IPS-18c (cell line): ENCODE data around the gene ISYNA1.

Source experiments
- H3K4me3 ChIP-seq: 2 replicates; pipeline ENCODE4 v1.7.0; 2013; ENCODE audit warnings: low read depth, mild to moderate bottlenecking, low read length, moderate library complexity; ENCODE audit not compliant: insufficient read depth
- H3K9me3 ChIP-seq: one replicate; pipeline ENCODE4 v1.6.1; 2013; ENCODE audit warnings: mild to moderate bottlenecking, low read length, moderate library complexity; ENCODE audit not compliant: control insufficient read depth, insufficient read depth

ISYNA1 gene

GRCh38 chr19:18450021-18450930 is 12.3 kb upstream of the ISYNA1 start:
- Histone ChIP-seq H3K9me3 (no peaks in the 10 kb centered on the region), H3K4me3 (no peak overlapping the region)

- no peak overlapping the region for H3K4me3 ChIP-seq
- H3K9me3 ChIP-seq: no peaks in the 10 kb centered on the region
Measured at GRCh38 chr19:18449552-18449951, 11.6 kb upstream of the ISYNA1 start.

- no peak overlapping the region for H3K4me3 ChIP-seq
- H3K9me3 ChIP-seq: no peaks in the 10 kb centered on the region
Measured at GRCh38 chr19:18446811-18447359, 9.0 kb upstream of the ISYNA1 start.

GRCh38 chr19:18446145-18446810 is 8.3 kb upstream of the ISYNA1 start:
- H3K4me3 ChIP-seq: no peak overlapping the region
- H3K9me3 ChIP-seq: no peaks in the 10 kb centered on the region

GRCh38 chr19:18445262-18445948 is 7.5 kb upstream of the ISYNA1 start:
- Histone ChIP-seq H3K9me3 (peaks cover 2% of the 10 kb centered on the region), H3K4me3 (no peak overlapping the region)

GRCh38 chr19:18444513-18444912 is 6.6 kb upstream of the ISYNA1 start:
- Histone ChIP-seq H3K4me3 (no peak overlapping the region), H3K9me3 (peaks cover 2% of the 10 kb centered on the region)

GRCh38 chr19:18443831-18444230 is 5.9 kb upstream of the ISYNA1 start:
- H3K9me3 ChIP-seq: peaks cover 2% of the 10 kb centered on the region
- H3K4me3 ChIP-seq: no peak overlapping the region

GRCh38 chr19:18443406-18443805 is 5.5 kb upstream of the ISYNA1 start:
- Histone ChIP-seq H3K9me3 (peaks cover 2% of the 10 kb centered on the region), H3K4me3 (no peak overlapping the region)

GRCh38 chr19:18442941-18443340 is 5.0 kb upstream of the ISYNA1 start:
- H3K9me3 ChIP-seq: peaks cover 2% of the 10 kb centered on the region
- no peak overlapping the region for H3K4me3 ChIP-seq

GRCh38 chr19:18441804-18442788 is 4.2 kb upstream of the ISYNA1 start:
- Histone ChIP-seq H3K4me3 (no peak overlapping the region), H3K9me3 (peaks cover 2% of the 10 kb centered on the region)

- no peak overlapping the region for H3K4me3 ChIP-seq
Measured at GRCh38 chr19:18440936-18441803, 3.2 kb upstream of the ISYNA1 start.

GRCh38 chr19:18440415-18440877 is 2.5 kb upstream of the ISYNA1 start:
- Histone ChIP-seq H3K9me3 (peaks cover 2% of the 10 kb centered on the region), H3K4me3 (no peak overlapping the region)

More at GRCh38 chr19:18440936-18441803, 3.2 kb upstream of the ISYNA1 start:
- H3K9me3 ChIP-seq: peaks cover 2% of the 10 kb centered on the region

GRCh38 chr19:18439910-18440237 is 1.9 kb upstream of the ISYNA1 start:
- H3K9me3 ChIP-seq: peaks cover 2% of the 10 kb centered on the region
- no peak overlapping the region for H3K4me3 ChIP-seq

- peaks cover 2% of the 10 kb centered on the region for H3K9me3 ChIP-seq
- peak overlapping the region; percentile 28; the same call in 1 of the 2 replicates for H3K4me3 ChIP-seq
Measured at GRCh38 chr19:18439025-18439909, 1.3 kb upstream of the ISYNA1 start.
